ENCODE measurements around the gene ACTN1. TPM values are rescaled to one million over a fixed set of nuclear protein-coding genes. Genes with fewer than 3 reads are reported as not detected.

Gene ACTN1
- polyA plus RNA-seq, 1 of the 3 experiments (the other 2 are of a cell fraction): 319 TPM

DNA sequence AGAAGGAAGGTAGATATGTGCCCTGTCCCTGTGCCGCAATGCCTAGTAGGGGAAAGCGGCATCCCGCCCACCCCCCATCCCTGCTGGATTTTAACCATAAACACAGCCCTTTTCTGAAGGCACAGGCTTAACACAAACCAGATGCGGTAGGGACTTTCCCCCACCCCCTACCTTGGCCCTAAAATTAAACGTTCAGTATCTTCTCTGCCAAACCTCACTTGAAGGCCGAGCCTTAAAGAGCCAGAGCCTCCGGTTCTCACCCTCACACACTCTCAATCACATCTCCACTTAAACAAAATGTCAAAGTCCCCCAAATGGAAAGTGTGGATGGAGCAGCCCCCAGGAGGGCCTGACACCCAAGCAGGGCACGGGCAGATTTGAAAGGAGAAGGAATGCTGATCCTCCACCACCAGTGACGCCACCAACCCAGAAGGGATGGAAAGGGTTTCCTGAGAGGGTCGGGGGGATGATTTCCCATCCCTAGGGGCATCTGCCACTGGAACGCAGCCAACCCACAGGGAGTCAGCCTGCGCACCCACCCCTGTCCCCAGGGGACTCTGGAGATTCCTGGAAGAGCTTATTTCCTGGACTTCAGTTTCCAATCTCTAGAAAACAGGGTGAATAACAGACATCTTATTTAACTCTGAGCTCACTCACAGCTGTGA lies 26.4 kb downstream of the ACTN1 start (continued):
- TF ChIP-seq MEF2A (IDR thresholded peaks at IDR 0.05; ENCODE audit: borderline replicate concordance, low read depth) (peak; percentile 58; the same call in 1 of the 2 replicates), ELF1 (IDR thresholded peaks at IDR 0.05) (no peak), TCF12 (IDR thresholded peaks at IDR 0.05) (peak; percentile 98)
- TF ChIP-seq, protein P1, sequence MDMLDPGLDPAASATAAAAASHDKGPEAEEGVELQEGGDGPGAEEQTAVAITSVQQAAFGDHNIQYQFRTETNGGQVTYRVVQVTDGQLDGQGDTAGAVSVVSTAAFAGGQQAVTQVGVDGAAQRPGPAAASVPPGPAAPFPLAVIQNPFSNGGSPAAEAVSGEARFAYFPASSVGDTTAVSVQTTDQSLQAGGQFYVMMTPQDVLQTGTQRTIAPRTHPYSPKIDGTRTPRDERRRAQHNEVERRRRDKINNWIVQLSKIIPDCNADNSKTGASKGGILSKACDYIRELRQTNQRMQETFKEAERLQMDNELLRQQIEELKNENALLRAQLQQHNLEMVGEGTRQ (IDR thresholded peaks at IDR 0.05; ENCODE audit: borderline replicate concordance, low read depth, low read length): no peak

DNA sequence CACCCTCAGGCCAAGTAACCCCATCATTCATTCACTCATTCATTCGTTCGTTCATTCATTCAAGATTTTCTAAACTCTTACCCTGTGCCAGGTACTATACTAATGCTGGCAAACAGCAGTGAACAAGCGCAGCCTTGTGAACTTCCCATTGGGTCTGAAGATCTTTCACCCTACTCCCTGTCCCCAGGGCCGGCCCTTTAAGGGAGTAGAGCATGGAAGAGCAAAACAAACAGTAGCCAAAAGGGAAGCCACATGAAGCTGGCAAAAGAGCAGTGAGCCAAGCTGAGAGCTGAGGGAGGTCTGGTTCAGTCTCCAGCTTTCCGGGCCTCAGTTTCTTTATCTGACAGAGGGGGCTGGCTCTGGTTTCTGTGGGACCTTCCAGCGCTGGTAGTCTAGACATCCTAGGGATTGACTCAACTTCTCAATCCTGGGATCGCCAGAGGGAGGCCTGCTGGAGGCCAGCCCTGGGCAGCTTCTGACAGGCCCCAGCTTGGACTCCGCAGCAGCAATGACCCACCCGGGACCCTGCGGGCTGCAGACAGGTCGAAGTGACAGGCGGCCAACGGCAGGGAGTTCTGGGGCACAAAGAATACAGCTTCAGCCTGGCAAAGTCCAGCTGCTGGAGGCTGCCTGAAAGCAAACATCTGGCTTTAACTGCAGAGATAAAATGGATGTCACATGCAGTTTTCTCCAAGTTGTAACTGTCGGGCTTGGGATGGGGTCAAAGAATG lies 27.1 kb downstream of the ACTN1 start:
- 43% methylated on average over 9 of the region's 14 CpGs for whole genome bisulfite sequencing (ENCODE audit: low lambda C conversion rate)
- H3K4me2 ChIP-seq: peak overlapping the region; percentile 82
- H3K36me3 ChIP-seq (replicated peaks in 1 of 2; ENCODE audit: control insufficient read depth in 1 of 2, insufficient read depth in 2 of 2, low read length in 1 of 2): peaks cover 0 to 12% of the 10 kb centered on the region in 2 experiments
- no peak overlapping the region for H2AFZ ChIP-seq (ENCODE audit: low read depth)
- peaks cover 95% of the 10 kb centered on the region for H4K20me1 ChIP-seq (ENCODE audit: insufficient read depth)
- no peaks in the 10 kb centered on the region for H3K27me3 ChIP-seq (ENCODE audit: insufficient read depth)
- peaks cover 49% of the 10 kb centered on the region for H3F3A ChIP-seq (replicated peaks; ENCODE audit: insufficient read depth)
- peak; percentile 66 for DNase-seq
- no peaks in the 10 kb centered on the region for H3K9me3 ChIP-seq
- CTCF ChIA-PET: interaction anchor here (0.9 to 4.2 kb wide), 7 partner anchors 9 to 138 kb away, joined by 3 to 29 read pairs (median 5); no protein-coding TSS in a partner anchor
- peak overlapping the region; percentile 91 to 96 for H3K27ac ChIP-seq (ENCODE audit: low read depth in 2 of 2, low read length in 1 of 2)
- peaks cover 100% of the 10 kb centered on the region for H3K79me2 ChIP-seq (ENCODE audit: insufficient read depth)
- peaks cover 74 to 93% of the 10 kb centered on the region in 2 experiments for H3K4me1 ChIP-seq (ENCODE audit: control insufficient read depth in 1 of 2, insufficient read depth in 2 of 2, low read depth in 1 of 2, low read length in 1 of 2)
- POLR2A ChIA-PET: interaction anchor here (1.1 to 1.5 kb wide), 3 partner anchors 10 to 26 kb away, joined by 3 to 5 read pairs (median 3); no protein-coding TSS in a partner anchor
- H3K9me2 ChIP-seq: no peaks in the 10 kb centered on the region
- H3K4me3 ChIP-seq (ENCODE audit: low read depth in 2 of 2, low read length in 1 of 2): 0 out of 4 replicates have a peak overlapping the region, but pooled peaks of 1 of the 2 experiments have one; percentile 54
- H3K9ac ChIP-seq: peak overlapping the region; percentile 48; the same call in 1 of the 2 replicates
- TF ChIP-seq JUND (IDR thresholded peaks at IDR 0.05) (no peak), FOXJ3 (CRISPR knock-in tag; IDR thresholded peaks at IDR 0.05) (0 out of 2 replicates have a peak, but pooled peaks have one; percentile 8), NRF1 (IDR thresholded peaks at IDR 0.05; ENCODE audit: low read depth, low read length) (no peak), MXI1 (IDR thresholded peaks at IDR 0.05; ENCODE audit: low read depth, low read length) (no peak), MEF2A (IDR thresholded peaks at IDR 0.05; ENCODE audit: borderline replicate concordance, low read depth) (no peak), NFIC (IDR thresholded peaks at IDR 0.05; ENCODE audit: borderline replicate concordance) (no peak), YY1 (IDR thresholded peaks at IDR 0.05; ENCODE audit: low read depth) (no peak), EP300 (IDR thresholded peaks at IDR 0.05; ENCODE audit: borderline replicate concordance in 1 of 2, low read depth in 1 of 2, low read length in 1 of 2) (no peak), GATA2 (CRISPR knock-in tag; IDR thresholded peaks at IDR 0.05) (0 out of 2 replicates have a peak, but pooled peaks have one; percentile 16)
- TF ChIP-seq, protein P2, sequence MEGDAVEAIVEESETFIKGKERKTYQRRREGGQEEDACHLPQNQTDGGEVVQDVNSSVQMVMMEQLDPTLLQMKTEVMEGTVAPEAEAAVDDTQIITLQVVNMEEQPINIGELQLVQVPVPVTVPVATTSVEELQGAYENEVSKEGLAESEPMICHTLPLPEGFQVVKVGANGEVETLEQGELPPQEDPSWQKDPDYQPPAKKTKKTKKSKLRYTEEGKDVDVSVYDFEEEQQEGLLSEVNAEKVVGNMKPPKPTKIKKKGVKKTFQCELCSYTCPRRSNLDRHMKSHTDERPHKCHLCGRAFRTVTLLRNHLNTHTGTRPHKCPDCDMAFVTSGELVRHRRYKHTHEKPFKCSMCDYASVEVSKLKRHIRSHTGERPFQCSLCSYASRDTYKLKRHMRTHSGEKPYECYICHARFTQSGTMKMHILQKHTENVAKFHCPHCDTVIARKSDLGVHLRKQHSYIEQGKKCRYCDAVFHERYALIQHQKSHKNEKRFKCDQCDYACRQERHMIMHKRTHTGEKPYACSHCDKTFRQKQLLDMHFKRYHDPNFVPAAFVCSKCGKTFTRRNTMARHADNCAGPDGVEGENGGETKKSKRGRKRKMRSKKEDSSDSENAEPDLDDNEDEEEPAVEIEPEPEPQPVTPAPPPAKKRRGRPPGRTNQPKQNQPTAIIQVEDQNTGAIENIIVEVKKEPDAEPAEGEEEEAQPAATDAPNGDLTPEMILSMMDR (IDR thresholded peaks at IDR 0.05): no peak
- TF ChIP-seq, protein P3, sequence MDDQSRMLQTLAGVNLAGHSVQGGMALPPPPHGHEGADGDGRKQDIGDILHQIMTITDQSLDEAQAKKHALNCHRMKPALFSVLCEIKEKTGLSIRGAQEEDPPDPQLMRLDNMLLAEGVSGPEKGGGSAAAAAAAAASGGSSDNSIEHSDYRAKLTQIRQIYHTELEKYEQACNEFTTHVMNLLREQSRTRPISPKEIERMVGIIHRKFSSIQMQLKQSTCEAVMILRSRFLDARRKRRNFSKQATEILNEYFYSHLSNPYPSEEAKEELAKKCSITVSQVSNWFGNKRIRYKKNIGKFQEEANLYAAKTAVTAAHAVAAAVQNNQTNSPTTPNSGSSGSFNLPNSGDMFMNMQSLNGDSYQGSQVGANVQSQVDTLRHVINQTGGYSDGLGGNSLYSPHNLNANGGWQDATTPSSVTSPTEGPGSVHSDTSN (IDR thresholded peaks at IDR 0.05): no peak
- TF ChIP-seq, protein P4, sequence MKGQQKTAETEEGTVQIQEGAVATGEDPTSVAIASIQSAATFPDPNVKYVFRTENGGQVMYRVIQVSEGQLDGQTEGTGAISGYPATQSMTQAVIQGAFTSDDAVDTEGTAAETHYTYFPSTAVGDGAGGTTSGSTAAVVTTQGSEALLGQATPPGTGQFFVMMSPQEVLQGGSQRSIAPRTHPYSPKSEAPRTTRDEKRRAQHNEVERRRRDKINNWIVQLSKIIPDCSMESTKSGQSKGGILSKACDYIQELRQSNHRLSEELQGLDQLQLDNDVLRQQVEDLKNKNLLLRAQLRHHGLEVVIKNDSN (IDR thresholded peaks at IDR 0.05; ENCODE audit: borderline replicate concordance, low read depth): no peak
- TF ChIP-seq, protein P5, sequence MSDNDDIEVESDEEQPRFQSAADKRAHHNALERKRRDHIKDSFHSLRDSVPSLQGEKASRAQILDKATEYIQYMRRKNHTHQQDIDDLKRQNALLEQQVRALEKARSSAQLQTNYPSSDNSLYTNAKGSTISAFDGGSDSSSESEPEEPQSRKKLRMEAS (IDR thresholded peaks at IDR 0.05; ENCODE audit: low read depth): no peak
